B cell (primary cell): ENCODE results near the gene TMF1. TPM values are rescaled to one million over a fixed set of nuclear protein-coding genes. Genes with fewer than 3 reads are reported as not detected.

Source experiments
- ATAC-seq: fragments of 200-7000 bp; cut with Tn5 transposase; one replicate; pipeline ENCODE4 v1.10.0; 2021; ENCODE audit warnings: low read depth, mild to moderate bottlenecking, moderate number of reproducible peaks, moderate library complexity
- CTCF ChIA-PET: fragments of 350-600 bp; sonication (Branson Sonifier 250); formaldehyde crosslinking; loops from one replicate; lab custom pipeline; 2021; ENCODE audit warnings: antibody characterized with exemption, inconsistent platforms; lab: Charles Lee
- POLR2A ChIA-PET: fragments of 350-600 bp; sonication (Branson Sonifier 250); formaldehyde crosslinking; loops from one replicate; lab custom pipeline; 2021; ENCODE audit warnings: antibody characterized with exemption; lab: Charles Lee
- DNase-seq: peaks from one replicate; pipeline ENCODE4 v3.0.0; 2013
- H2AFZ ChIP-seq: 2 replicates; pipeline ENCODE4 v1.6.1; 2012; ENCODE audit warnings: mild to moderate bottlenecking, low read depth, low read length; ENCODE audit not compliant: insufficient read depth, poor library complexity, severe bottlenecking
- H3K27ac ChIP-seq, 2 donors: 1 replicate in 1 of 2; 2 replicates in 1 of 2; pipeline ENCODE4 v1.5.1; 2012 to 2013; ENCODE audit warnings: low read length in 2 of 2, mild to moderate bottlenecking in 2 of 2, moderate library complexity in 1 of 2
- H3K27me3 ChIP-seq, 4 experiments: fragments of 200-600 bp in 1 of 4; sonication (generic) in 1 of 4; replicated peaks in 1 of 4; 1 replicate in 2 of 4; 2 replicates in 2 of 4; pipeline versions ENCODE4 v1.6.1 to v1.7.0; 2013 to 2016; ENCODE audit warnings: low read length in 3 of 4, mild to moderate bottlenecking in 2 of 4, mixed read lengths in 1 of 4, moderate library complexity in 1 of 4; ENCODE audit not compliant: insufficient read depth in 4 of 4, control insufficient read depth in 3 of 4; ENCODE audit errors: control extremely low read depth in 1 of 4
- H3K36me3 ChIP-seq, 2 experiments: replicated peaks in 1 of 2; 1 replicate in 1 of 2; 2 replicates in 1 of 2; pipeline versions ENCODE4 v1.6.1 to v1.7.1; 2013; ENCODE audit warnings: low read length in 1 of 2; ENCODE audit not compliant: insufficient read depth in 2 of 2, control insufficient read depth in 1 of 2; ENCODE audit errors: control extremely low read depth in 1 of 2, extremely low read depth in 1 of 2
- H3K4me1 ChIP-seq, 2 donors: fragments of 200-600 bp in 1 of 2; sonication (generic) in 1 of 2; 1 replicate in 1 of 2; 2 replicates in 1 of 2; pipeline versions ENCODE4 v1.5.1 to v1.6.1; 2013 to 2017; ENCODE audit warnings: low read length in 2 of 2; ENCODE audit not compliant: control insufficient read depth in 2 of 2, insufficient read depth in 2 of 2
- H3K4me2 ChIP-seq: replicated peaks from 2 replicates; pipeline ENCODE3; 2012; ENCODE audit warnings: mild to moderate bottlenecking, low read depth, low read length; ENCODE audit not compliant: poor library complexity, severe bottlenecking
- H3K4me3 ChIP-seq, 5 experiments: fragments of 200-600 bp in 1 of 5; sonication (generic) in 1 of 5; 1 replicate in 3 of 5; 2 replicates in 2 of 5; pipeline versions ENCODE4 v1.5.1 to v1.7.0; 2011 to 2016; ENCODE audit warnings: low read length in 4 of 5, mild to moderate bottlenecking in 4 of 5, low read depth in 2 of 5, control low read depth in 1 of 5, moderate library complexity in 1 of 5; ENCODE audit not compliant: insufficient read depth in 1 of 5; ENCODE audit errors: control extremely low read depth in 1 of 5, extremely low read depth in 1 of 5
- H3K79me2 ChIP-seq: fragments of 200-600 bp; sonication (generic); one replicate; pipeline ENCODE4 v1.6.0; 2016; ENCODE audit warnings: low read length; ENCODE audit not compliant: control insufficient read depth, insufficient read depth
- H3K9ac ChIP-seq: fragments of 200-600 bp; sonication (generic); 2 replicates; pipeline ENCODE4 v1.6.1; 2017; ENCODE audit warnings: mild to moderate bottlenecking, low read length, moderate library complexity
- H3K9me3 ChIP-seq, 3 donors: one replicate each; pipeline versions ENCODE4 v1.6.1 to v1.7.1; 2013; ENCODE audit warnings: low read length in 2 of 3; ENCODE audit not compliant: control insufficient read depth in 2 of 3, insufficient read depth in 1 of 3; ENCODE audit errors: control extremely low read depth in 1 of 3
- H4K20me1 ChIP-seq: 2 replicates; pipeline ENCODE4 v1.6.0; 2012; ENCODE audit warnings: mild to moderate bottlenecking, low read length; ENCODE audit not compliant: insufficient read depth, control insufficient read depth, poor library complexity, severe bottlenecking
- H3K27ac Mint-ChIP-seq: one replicate; pipeline ENCODE4 v1.8.0; 2021; ENCODE audit warnings: mixed read lengths
- H3K27me3 Mint-ChIP-seq: one replicate; pipeline ENCODE4 v1.8.0; 2021; ENCODE audit warnings: mixed read lengths
- H3K4me1 Mint-ChIP-seq: one replicate; pipeline ENCODE4 v1.8.0; 2021; ENCODE audit warnings: mixed read lengths
- H3K4me3 Mint-ChIP-seq: one replicate; pipeline ENCODE4 v1.8.0; 2021; ENCODE audit warnings: mixed read lengths
- H3K9me3 Mint-ChIP-seq: one replicate; pipeline ENCODE4 v1.8.0; 2022; ENCODE audit warnings: mixed read lengths; ENCODE audit not compliant: insufficient read depth
- CTCF ChIP-seq: fragments of 200-600 bp; IDR thresholded peaks from one replicate; pipeline ENCODE4 v1.8.0; 2022; ENCODE audit warnings: antibody characterized with exemption, mild to moderate bottlenecking
- EZH2 ChIP-seq: IDR thresholded peaks from 2 replicates; pipeline ENCODE4 v1.6.1; 2012; ENCODE audit warnings: borderline replicate concordance, low read depth, mild to moderate bottlenecking, moderate library complexity, low read length; ENCODE audit not compliant: insufficient read depth, poor library complexity, severe bottlenecking
- WGBS: methylation state at CpG from one replicate; pipeline ENCODE4 v1.1.5; 2013; ENCODE audit warnings: missing lambda C conversion rate; ENCODE audit not compliant: insufficient coverage; 5-methylcytosine and 5-hydroxymethylcytosine counted together
- intact Hi-C: fragments of 100-400 bp; cut with micrococcal nuclease; formaldehyde crosslinking; loops from one replicate; pipeline ENCODE4 v1.10.0; 2022
- polyA plus RNA-seq: library from polyadenylated mRNA; depleted of rRNA; stranded (reverse); fragments of >200 nt; gene quantifications from 2 replicates; pipeline ENCODE4 v1.2.3, GENCODE V29; 2012
- total RNA-seq, 2 donors: library from RNA; stranded (reverse); fragments of 120-200 nt in 1 of 2; gene quantifications; 1 replicate in 1 of 2; 2 replicates in 1 of 2; pipeline versions ENCODE4 v1.2.3 to v1.2.4, GENCODE V29; 2013 to 2022

TMF1 gene
- total and polyA plus RNA-seq, 2 donors (not counting 1 experiment from before 2014, with no cell fraction given) = 6.8 to 65.1 TPM

- Mint-ChIP-seq H3K4me3 (no peak overlapping the region), H3K9me3 (no peaks in the 10 kb centered on the region), H3K4me1 (no peaks in the 10 kb centered on the region), H3K27me3 (no peaks in the 10 kb centered on the region), H3K27ac (no peak overlapping the region)
- Histone ChIP-seq H2AFZ (no peak overlapping the region), H3K9me3 (no peaks in the 10 kb centered on the region), H3K27me3 (no peaks in the 10 kb centered on the region), H3K4me3 (no peak overlapping the region), H3K4me2 (no peak overlapping the region), H3K36me3 (peaks cover 10 to 74% of the 10 kb centered on the region in 2 experiments), H3K4me1 (no peaks in the 10 kb centered on the region), H3K9ac (no peak overlapping the region), H3K79me2 (peaks cover 3% of the 10 kb centered on the region), H3K27ac (no peak overlapping the region), H4K20me1 (peaks cover under 1% of the 10 kb centered on the region)
- ChIA-PET CTCF (no interaction called here), POLR2A (no interaction called here)
- intact Hi-C loops = no loop called here
- DNase-seq (no peak), ATAC-seq (no peak)
- TF ChIP-seq EZH2 (no peak), CTCF (no peak)
- WGBS = 97% methylated on average over 6 of the region's 9 CpGs
Observed at GRCh38 chr3:69032737-69033136, 19.4 kb downstream of the TMF1 start.

GRCh38 chr3:69032142-69032541 is 20.0 kb downstream of the TMF1 start:
- intact Hi-C loops = no loop called here
- ChIA-PET POLR2A (no interaction called here), CTCF (no interaction called here)
- Histone ChIP-seq H3K4me3 (no peak overlapping the region), H3K27me3 (no peaks in the 10 kb centered on the region), H3K79me2 (peaks cover 3% of the 10 kb centered on the region), H4K20me1 (no peaks in the 10 kb centered on the region), H3K36me3 (peaks cover 10 to 73% of the 10 kb centered on the region in 2 experiments), H3K27ac (no peak overlapping the region), H2AFZ (no peak overlapping the region), H3K4me2 (no peak overlapping the region), H3K4me1 (no peaks in the 10 kb centered on the region), H3K9ac (no peak overlapping the region), H3K9me3 (no peaks in the 10 kb centered on the region)
- DNase-seq (no peak), ATAC-seq (no peak)
- Mint-ChIP-seq H3K4me1 (no peaks in the 10 kb centered on the region), H3K9me3 (no peaks in the 10 kb centered on the region), H3K4me3 (no peak overlapping the region), H3K27me3 (no peaks in the 10 kb centered on the region), H3K27ac (no peak overlapping the region)
- WGBS = no CpG with 5 or more reads among the region's 2 CpGs
- TF ChIP-seq EZH2 = no peak
